HL-60 (cell line): ENCODE results near the gene MIR17HG.

ENCODE experiments used
- DNase-seq, 2 experiments: peaks; one replicate each; pipeline ENCODE4 v3.0.0-alpha.2; 2010 to 2020; ENCODE audit warnings: low read depth in 1 of 2, low spot score in 1 of 2
- H3K27ac ChIP-seq: fragments of 250-450 bp; sonication (Bioruptor Pico); replicated peaks from 2 replicates; pipeline ENCODE4 v1.5.1; 2020; ENCODE audit warnings: mild to moderate bottlenecking, moderate library complexity
- H3K27me3 ChIP-seq: fragments of 250-450 bp; sonication (Bioruptor Pico); 2 replicates; pipeline ENCODE4 v1.5.1; 2021; ENCODE audit warnings: mild to moderate bottlenecking, moderate library complexity; ENCODE audit not compliant: insufficient read depth, poor library complexity, severe bottlenecking
- H3K4me3 ChIP-seq: replicated peaks from 2 replicates; pipeline ENCODE4 v1.5.1; 2011; ENCODE audit warnings: mild to moderate bottlenecking, control low read depth, low read length; ENCODE audit not compliant: insufficient read depth
- GABPA ChIP-seq: IDR thresholded peaks from 2 replicates; pipeline ENCODE4 v1.6.1; 2012; ENCODE audit warnings: low read depth
- POLR2AphosphoS5 ChIP-seq: IDR thresholded peaks from 2 replicates; pipeline ENCODE4 v1.6.1; 2012; ENCODE audit warnings: low read depth
- SPI1 ChIP-seq: IDR thresholded peaks from 2 replicates; pipeline ENCODE4 v1.6.1; 2012; ENCODE audit warnings: low read depth, mild to moderate bottlenecking, borderline replicate concordance
- long read RNA-seq: library from polyadenylated mRNA; unstranded; transcript quantifications from one replicate; pipeline ENCODE4 v2.0.0, GENCODE V29; 2020
- TF ChIP-seq, protein P1 (sequence below): IDR thresholded peaks from one replicate; pipeline ENCODE4 v1.5.1; 2011; ENCODE audit warnings: low read length, control low read depth, inconsistent platforms; ENCODE audit not compliant: insufficient read depth
- TF ChIP-seq, protein P2 (sequence below): IDR thresholded peaks from 2 replicates; pipeline ENCODE4 v1.6.1; 2012; ENCODE audit warnings: low read depth; ENCODE audit not compliant: insufficient replicate concordance

MIR17HG gene
- long read RNA-seq: 0 reads

DNA sequence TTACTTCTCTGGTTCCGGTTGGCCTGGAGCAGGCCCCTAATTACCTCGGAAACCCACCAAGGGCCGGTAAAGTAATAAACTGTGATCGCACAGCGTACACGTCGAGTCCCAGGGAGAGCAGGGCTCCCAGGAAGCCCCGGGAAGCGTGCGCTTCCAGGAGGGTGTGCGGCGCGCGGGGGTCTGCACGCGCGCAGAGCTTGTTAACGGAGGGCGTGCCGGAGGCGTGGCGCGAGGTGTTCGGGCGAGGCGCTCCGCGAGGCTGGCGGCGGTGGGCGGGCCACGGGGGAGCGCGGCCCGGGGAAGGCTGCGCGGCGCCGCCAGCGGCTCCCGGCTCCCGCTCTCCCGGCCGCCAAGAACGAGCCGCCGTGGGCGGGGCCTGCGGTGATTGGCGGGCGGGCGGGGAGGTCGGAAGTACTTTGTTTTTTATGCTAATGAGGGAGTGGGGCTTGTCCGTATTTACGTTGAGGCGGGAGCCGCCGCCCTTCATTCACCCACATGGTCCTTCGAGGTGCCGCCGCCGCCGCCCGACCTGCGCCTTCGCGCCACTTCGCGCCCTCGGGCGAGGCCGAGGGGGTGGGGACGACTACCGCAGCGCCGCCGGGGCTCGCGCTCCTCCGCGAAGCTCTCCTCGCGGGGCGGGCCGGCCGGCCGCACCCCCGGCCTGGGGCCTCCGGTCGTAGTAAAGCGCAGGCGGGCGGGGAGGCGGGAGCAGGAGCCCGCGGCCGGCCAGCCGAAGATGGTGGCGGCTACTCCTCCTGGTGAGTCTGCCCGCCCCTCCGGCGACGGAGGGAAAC, at the start of gene MIR17HG:
TSS of gene MIR17HG (plus strand) at position 486 of the 794 bp plus-strand sequence.
- Histone ChIP-seq H3K27me3 (peaks cover 16% of the 10 kb centered on the region), H3K4me3 (peak within 1 kb of the TSS; percentile 61), H3K27ac (peak within 1 kb of the TSS; percentile 71)
- TF ChIP-seq SPI1 (no peak), POLR2AphosphoS5 (peak; percentile 86; the same call in 1 of the 2 replicates)
- peak; percentile 62 to 94 for DNase-seq

DNA sequence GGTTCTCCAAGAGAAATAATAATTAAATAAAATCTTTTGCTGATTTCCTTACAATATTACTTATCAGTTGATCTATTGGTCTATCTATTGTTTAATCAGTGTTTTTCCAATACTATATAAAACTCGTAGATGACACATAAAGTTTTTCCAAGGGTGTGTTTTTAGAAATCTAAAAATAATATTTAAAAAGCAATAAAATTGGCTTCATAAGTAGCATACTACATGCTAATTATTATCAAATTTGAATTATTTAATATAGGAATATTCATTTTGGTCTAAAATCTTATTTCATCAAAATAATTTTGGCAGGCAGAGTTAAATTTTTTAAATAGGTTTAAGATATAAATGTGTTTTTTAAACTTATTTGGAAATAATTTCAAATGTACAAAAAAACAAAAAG, 49.4 kb upstream of the MIR17HG start:
- no peak for DNase-seq
- H3K4me3 ChIP-seq: no peak overlapping the region
- H3K27ac ChIP-seq: no peak overlapping the region
- no peaks in the 10 kb centered on the region for H3K27me3 ChIP-seq
- TF ChIP-seq SPI1 (no peak), POLR2AphosphoS5 (no peak), GABPA (no peak)
- TF ChIP-seq, protein P1, sequence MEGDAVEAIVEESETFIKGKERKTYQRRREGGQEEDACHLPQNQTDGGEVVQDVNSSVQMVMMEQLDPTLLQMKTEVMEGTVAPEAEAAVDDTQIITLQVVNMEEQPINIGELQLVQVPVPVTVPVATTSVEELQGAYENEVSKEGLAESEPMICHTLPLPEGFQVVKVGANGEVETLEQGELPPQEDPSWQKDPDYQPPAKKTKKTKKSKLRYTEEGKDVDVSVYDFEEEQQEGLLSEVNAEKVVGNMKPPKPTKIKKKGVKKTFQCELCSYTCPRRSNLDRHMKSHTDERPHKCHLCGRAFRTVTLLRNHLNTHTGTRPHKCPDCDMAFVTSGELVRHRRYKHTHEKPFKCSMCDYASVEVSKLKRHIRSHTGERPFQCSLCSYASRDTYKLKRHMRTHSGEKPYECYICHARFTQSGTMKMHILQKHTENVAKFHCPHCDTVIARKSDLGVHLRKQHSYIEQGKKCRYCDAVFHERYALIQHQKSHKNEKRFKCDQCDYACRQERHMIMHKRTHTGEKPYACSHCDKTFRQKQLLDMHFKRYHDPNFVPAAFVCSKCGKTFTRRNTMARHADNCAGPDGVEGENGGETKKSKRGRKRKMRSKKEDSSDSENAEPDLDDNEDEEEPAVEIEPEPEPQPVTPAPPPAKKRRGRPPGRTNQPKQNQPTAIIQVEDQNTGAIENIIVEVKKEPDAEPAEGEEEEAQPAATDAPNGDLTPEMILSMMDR: no peak
- TF ChIP-seq, protein P2, sequence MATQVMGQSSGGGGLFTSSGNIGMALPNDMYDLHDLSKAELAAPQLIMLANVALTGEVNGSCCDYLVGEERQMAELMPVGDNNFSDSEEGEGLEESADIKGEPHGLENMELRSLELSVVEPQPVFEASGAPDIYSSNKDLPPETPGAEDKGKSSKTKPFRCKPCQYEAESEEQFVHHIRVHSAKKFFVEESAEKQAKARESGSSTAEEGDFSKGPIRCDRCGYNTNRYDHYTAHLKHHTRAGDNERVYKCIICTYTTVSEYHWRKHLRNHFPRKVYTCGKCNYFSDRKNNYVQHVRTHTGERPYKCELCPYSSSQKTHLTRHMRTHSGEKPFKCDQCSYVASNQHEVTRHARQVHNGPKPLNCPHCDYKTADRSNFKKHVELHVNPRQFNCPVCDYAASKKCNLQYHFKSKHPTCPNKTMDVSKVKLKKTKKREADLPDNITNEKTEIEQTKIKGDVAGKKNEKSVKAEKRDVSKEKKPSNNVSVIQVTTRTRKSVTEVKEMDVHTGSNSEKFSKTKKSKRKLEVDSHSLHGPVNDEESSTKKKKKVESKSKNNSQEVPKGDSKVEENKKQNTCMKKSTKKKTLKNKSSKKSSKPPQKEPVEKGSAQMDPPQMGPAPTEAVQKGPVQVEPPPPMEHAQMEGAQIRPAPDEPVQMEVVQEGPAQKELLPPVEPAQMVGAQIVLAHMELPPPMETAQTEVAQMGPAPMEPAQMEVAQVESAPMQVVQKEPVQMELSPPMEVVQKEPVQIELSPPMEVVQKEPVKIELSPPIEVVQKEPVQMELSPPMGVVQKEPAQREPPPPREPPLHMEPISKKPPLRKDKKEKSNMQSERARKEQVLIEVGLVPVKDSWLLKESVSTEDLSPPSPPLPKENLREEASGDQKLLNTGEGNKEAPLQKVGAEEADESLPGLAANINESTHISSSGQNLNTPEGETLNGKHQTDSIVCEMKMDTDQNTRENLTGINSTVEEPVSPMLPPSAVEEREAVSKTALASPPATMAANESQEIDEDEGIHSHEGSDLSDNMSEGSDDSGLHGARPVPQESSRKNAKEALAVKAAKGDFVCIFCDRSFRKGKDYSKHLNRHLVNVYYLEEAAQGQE: no peak

- no peak for DNase-seq
- Histone ChIP-seq H3K27ac (no peak overlapping the region), H3K4me3 (no peak overlapping the region), H3K27me3 (no peaks in the 10 kb centered on the region)
- TF ChIP-seq SPI1: no peak
- TF ChIP-seq GABPA: no peak
Measured at GRCh38 chr13:91302111-91302510, 45.4 kb upstream of the MIR17HG start.

DNA sequence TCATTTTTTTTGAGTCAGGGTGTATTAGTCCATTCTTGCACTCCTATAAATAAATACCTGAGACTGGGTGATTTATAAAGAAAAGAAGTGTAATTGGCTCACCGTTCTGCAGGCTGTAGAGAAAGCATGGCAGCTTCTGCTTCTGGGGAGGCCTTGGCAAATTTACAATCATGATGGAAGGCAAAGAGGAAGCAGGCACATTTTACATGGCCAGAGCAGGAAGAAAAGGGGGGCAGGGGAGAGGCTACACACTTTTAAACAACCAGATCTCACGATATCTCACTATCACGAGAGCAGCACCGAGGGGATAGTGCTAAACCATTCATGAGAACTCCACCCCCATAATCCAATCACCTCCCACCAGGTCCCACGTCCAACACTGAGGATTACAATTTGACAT, 44.5 kb upstream of the MIR17HG start:
- no peak for TF ChIP-seq POLR2AphosphoS5
- TF ChIP-seq, protein P1: no peak
- TF ChIP-seq SPI1: no peak
- TF ChIP-seq GABPA: no peak
- TF ChIP-seq, protein P2: no peak
- Histone ChIP-seq H3K4me3 (no peak overlapping the region), H3K27ac (no peak overlapping the region), H3K27me3 (no peaks in the 10 kb centered on the region)
- DNase-seq: peak in 1 of 2 experiments; percentile 10

GRCh38 chr13:91304741-91305140, 42.7 kb upstream of the MIR17HG start:
- no peak overlapping the region for H3K27ac ChIP-seq
- no peak for DNase-seq
- H3K27me3 ChIP-seq: no peaks in the 10 kb centered on the region
- no peak overlapping the region for H3K4me3 ChIP-seq
- no peak for TF ChIP-seq POLR2AphosphoS5
- TF ChIP-seq GABPA: no peak
- TF ChIP-seq, protein P2: no peak
- TF ChIP-seq, protein P1: no peak
- no peak for TF ChIP-seq SPI1
